NCI-H510A (cell line): ENCODE results near the gene SCARB2.

ENCODE experiments used
- DNase-seq: peaks from one replicate; lab custom pipeline; 2025; lab: John Stamatoyannopoulos, UW

Gene SCARB2

DNA sequence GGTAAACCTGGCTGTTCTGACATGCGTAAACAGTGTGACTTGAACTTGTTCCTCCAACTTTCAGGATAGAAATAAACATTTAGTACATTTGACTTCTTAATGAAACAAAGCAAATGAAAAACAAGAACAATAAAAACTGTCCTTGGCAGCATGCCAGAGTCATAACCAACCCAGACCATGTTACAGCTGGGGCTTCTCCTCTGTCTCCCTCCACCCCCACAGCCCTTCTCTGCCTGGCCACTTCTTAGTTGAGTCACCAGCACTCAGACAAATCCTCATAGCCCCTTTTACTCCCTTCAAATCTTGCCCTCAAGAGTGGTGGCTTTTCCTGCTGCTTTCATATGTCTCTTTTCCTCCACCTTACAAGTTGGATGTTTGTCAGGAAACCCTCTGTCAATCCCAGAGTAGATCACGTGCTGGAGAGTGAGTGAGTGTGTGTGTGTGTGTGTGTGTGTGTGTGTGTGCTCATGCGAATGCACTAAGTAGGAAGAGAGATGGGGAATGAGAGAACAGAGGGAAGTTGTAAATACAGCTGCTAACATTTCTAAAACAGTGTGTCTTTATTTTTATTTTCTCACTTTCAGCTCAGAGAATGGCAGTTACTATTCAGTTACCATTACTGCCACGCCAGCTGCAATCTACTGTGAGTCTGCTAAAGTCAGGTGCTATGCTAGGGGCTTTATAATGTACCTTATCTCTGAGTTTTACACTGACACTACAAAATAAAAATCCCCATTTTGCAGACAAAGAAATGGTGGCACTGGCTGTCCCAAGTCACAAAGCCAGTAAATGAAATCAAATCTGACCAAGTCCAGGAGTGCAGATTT is 15.0 kb downstream of the SCARB2 start:
- peak; percentile 85 for DNase-seq

- DNase-seq = peak; percentile 73
Observed at GRCh38 chr4:76197971-76198410, 15.6 kb downstream of the SCARB2 start.

DNA sequence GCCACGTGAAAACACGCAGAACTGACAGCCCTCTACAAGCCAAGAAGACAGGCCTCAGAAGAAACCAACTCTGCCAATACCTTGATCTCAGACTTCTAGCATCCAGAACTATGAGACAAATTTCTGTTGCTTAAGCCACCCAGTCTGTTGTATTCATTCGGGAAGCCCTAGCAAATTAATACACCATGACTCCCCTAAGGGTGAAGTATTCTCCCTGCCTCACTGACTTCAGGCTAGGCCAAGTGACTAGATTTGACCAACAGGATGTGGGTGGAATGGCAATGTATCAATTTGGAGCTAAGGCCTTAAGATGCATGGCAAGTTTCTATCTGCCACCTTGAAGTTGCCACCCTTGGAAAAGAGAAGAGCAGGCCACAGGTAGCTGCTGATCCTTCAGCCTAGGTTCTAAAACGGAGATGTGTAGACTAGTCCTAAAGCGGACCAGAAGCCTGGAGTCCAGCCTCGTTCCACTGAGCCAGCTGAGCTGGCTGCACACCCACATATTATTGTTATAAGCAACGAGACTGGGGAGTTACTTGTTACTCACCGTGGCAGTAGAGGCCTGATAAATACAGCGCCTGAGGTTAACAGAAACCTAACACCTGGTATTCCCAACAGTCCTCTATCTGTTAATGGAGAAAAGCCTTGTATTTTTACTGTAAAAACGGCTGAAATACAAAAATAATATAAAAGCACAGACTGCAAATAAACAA is 16.4 kb downstream of the SCARB2 start:
- DNase-seq = no peak

GRCh38 chr4:76196376-76196775 is 17.2 kb downstream of the SCARB2 start:
- no peak for DNase-seq

DNA sequence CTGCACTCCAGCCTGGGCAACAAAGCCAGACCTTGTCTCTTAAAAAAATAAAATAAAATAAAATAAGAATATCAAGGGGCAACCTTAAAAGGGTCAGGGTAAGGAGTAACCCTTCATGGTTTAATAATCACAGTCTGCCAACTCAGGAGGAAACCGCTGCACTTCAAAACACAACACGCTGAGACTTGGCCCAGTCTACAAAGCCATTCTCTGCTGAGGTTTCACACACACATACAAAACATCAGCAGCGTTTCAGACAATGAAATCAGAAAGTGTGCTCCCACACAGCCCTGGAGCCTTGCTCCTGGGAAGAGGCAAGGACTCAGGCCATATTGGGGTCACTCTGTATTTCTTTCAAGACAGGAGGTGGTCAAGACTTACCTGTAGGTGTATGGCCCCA is 18.3 kb downstream of the SCARB2 start:
- no peak for DNase-seq

- no peak for DNase-seq
Observed at GRCh38 chr4:76194325-76194724, 19.3 kb downstream of the SCARB2 start.

- no peak for DNase-seq
Observed at GRCh38 chr4:76192236-76192635, 21.4 kb downstream of the SCARB2 start.

GRCh38 chr4:76188557-76188956 is 25.1 kb downstream of the SCARB2 start:
- DNase-seq = no peak

DNA sequence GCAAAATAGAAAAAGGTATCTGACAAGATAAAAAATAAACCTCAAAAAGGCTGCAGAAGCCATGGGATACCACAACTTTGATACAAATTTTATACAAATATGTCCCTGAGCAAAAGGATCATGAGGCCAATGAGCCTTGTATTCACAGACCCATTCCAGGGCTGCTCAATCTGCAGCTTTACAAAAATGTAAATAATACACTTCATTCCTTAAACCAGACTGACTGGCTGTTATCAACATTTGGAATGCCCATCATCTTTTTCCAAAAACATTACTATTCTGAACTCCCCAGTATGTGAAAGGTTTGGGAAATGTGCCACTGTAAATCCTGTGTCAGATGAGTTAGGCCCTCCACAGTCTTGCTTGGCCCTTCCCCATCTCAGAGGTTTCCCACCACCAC is 25.5 kb downstream of the SCARB2 start:
- no peak for DNase-seq

- no peak for DNase-seq
Observed at GRCh38 chr4:76187152-76187551, 26.5 kb downstream of the SCARB2 start.

DNA sequence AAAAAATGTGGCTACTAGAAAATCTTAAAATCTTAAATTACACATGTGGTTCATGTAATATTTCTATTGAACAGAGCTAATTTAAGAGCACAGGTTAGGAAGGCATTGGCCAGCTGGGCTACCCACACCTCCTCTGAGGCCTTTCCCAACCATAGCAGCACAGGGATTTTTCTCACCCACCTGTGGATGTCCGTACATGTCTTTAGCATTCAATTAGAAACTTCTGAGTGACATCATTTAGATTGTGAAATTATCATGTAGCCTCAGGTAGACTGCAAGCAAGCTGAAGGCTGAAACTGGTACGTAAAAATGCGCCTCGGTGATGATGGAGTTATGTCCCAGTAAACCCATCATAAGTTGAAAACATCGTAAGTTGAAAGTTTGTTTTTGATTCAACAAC is 31.2 kb downstream of the SCARB2 start:
- DNase-seq = no peak

- DNase-seq = peak; percentile 59
Observed at GRCh38 chr4:76179398-76180318, 34.0 kb downstream of the SCARB2 start.

- DNase-seq = no peak
Observed at GRCh38 chr4:76178296-76178695, 35.3 kb downstream of the SCARB2 start.

DNA sequence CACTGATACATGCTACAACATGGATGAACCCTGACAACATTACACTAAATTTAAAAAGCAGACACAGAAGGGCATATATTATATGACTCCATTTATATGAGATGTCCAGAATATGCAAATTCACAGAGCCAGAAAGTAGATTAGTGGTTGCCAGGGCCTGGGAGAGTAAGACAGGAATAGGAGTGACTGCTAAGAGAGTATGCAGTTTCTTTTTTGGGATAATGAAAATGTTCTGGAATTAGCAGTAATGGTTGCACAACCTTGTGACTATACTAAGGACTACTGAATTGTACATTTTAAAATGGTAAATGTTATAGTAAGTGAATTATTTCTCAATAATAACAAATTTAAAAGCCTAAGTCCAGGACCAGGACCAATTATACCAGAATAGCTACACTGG is 35.9 kb downstream of the SCARB2 start:
- no peak for DNase-seq

DNA sequence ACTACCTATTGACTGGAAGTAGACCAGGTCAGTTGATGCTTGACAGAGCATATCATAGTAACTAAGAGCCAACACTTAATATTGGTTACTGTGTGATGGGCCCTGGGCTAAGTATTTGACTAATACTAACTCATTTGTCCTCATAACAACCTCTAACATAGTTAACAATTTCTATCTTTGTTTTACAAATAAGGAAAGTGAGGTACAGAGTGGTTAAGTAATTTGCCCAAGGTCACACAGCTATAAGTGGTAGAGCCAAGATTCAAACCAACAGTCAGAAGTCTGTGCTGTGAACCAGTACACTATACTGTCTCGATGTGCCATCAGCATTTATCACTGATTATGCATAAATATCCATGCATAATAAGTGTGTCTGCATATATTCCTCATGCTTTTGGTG is 38.3 kb downstream of the SCARB2 start:
- no peak for DNase-seq

DNA sequence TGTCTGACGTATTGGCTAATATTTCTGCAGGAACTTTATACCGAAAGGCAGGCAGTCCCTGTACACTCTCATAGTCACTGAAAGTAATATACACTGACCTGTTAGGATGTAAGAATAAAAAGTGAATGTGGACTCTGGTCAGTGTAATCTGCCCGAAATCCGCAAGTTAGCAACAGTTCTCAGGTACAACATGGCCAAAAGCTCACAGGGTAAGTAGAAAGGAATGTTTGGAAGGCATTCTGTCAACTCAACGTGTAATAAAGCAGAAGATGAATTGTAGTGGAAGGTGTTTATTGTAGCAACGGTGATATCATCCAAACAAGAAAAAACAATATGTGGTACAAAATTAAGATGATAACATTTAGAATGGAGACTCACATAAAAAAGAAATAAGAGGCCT is 39.4 kb downstream of the SCARB2 start:
- DNase-seq = no peak

GRCh38 chr4:76168688-76169087 is 44.9 kb downstream of the SCARB2 start:
- no peak for DNase-seq

GRCh38 chr4:76166480-76166879 is 47.1 kb downstream of the SCARB2 start:
- no peak for DNase-seq

DNA sequence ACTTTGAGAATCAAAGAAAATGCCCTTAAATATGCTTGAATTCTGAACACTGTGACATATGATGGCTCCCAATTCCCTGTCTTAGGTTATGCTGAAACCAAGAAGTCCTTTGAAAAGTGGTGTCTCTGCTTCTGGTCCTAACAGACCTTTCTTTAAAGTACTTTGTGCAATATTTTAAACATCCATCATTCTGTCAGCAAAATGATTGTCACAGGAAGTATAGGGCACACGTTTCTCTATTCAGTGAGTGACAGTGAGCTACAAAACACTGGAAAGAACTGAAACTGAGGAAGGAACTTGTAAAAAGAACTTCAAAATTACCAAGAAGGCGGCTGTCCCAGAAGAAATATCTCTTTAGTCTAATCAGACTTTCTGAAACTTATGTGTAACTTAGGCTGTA is 53.3 kb downstream of the SCARB2 start:
- DNase-seq = no peak

DNA sequence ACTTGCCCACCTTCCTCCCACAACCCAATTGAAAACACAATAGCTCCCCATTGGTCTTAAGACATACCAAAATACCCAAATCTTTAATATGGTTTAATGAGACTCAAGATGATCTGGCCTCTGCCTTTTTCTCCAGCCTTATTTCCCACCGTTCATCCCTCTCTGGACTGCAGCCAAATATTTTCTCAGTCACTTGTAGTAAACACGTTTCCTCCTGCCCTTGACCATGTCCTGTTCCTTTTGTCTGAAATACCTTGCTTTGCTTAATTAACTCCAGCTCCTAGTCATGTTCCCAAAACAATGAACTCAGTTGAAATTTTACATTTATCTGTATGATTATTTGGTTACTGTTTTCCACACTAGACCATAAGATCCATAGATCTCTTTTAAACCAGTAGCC is 57.0 kb downstream of the SCARB2 start:
- DNase-seq = no peak

- no peak for DNase-seq
Observed at GRCh38 chr4:76155979-76156378, 57.6 kb downstream of the SCARB2 start.

DNA sequence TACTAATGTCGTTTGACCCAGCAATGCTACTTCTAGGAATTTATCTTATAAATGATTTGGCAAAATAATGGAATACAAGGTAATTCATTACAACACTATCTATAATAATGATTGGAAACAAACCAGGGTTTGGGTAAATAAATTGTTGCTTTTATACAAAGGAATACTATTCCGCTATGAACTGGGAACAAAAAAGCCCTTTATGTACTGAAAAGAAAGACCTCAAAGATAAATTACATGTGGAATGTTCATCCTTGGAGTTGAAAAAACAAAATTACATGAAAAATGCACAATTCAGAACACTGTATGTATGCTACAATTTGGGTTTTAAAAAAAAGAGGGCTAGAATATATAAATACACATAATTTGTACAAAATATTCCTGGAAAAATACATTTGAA is 60.3 kb downstream of the SCARB2 start:
- no peak for DNase-seq
